Mesenchymal stem cell (in vitro differentiated cells and primary cell): ENCODE results near the gene KYNU.
"Not testable (repeated sequence)": the region's sequence is repeated elsewhere in the genome, so short reads cannot be mapped to it uniquely, and the experiment has no call there.

Experiments
- DNase-seq: peaks from one replicate; pipeline ENCODE4 v3.0.0-alpha.2; 2013
- H2AFZ ChIP-seq: one replicate; pipeline ENCODE4 v1.6.1; 2013; ENCODE audit warnings: low read depth, mild to moderate bottlenecking, control low read depth, inconsistent platforms, low read length, moderate library complexity
- H2AK5ac ChIP-seq: 2 replicates; pipeline ENCODE4 v1.6.1; 2013; ENCODE audit warnings: low read length, moderate library complexity, mild to moderate bottlenecking, inconsistent platforms; ENCODE audit not compliant: severe bottlenecking
- H2BK120ac ChIP-seq: one replicate; pipeline ENCODE4 v1.6.1; 2013; ENCODE audit warnings: low read depth, mild to moderate bottlenecking, inconsistent platforms, low read length, moderate library complexity
- H2BK12ac ChIP-seq, 2 experiments: one replicate each; pipeline ENCODE4 v1.6.1; 2013; ENCODE audit warnings: inconsistent platforms in 2 of 2, low read length in 2 of 2, mild to moderate bottlenecking in 2 of 2, moderate library complexity in 2 of 2, control low read depth in 1 of 2
- H2BK15ac ChIP-seq: one replicate; pipeline ENCODE4 v1.6.1; 2013; ENCODE audit warnings: mild to moderate bottlenecking, low read depth, inconsistent platforms; ENCODE audit not compliant: poor library complexity, severe bottlenecking
- H2BK5ac ChIP-seq: 2 replicates; pipeline ENCODE4 v1.6.1; 2013; ENCODE audit warnings: low read depth, mild to moderate bottlenecking, low read length, control low read depth, inconsistent platforms; ENCODE audit not compliant: poor library complexity, severe bottlenecking
- H3K14ac ChIP-seq, 2 experiments: one replicate each; pipeline ENCODE4 v1.6.1; 2013; ENCODE audit warnings: inconsistent platforms in 2 of 2, low read length in 2 of 2, control low read depth in 1 of 2, mild to moderate bottlenecking in 1 of 2, moderate library complexity in 1 of 2
- H3K18ac ChIP-seq, 2 experiments: one replicate each; pipeline ENCODE4 v1.6.1; 2013; ENCODE audit warnings: inconsistent platforms in 2 of 2, low read length in 2 of 2, control low read depth in 1 of 2, low read depth in 1 of 2, mild to moderate bottlenecking in 1 of 2
- H3K23ac ChIP-seq, 2 experiments: one replicate each; pipeline ENCODE4 v1.6.1; 2013; ENCODE audit warnings: inconsistent platforms in 2 of 2, low read length in 2 of 2, mild to moderate bottlenecking in 2 of 2, moderate library complexity in 2 of 2, control low read depth in 1 of 2
- H3K27ac ChIP-seq: 2 replicates; pipeline ENCODE4 v1.5.1; 2013; ENCODE audit warnings: mild to moderate bottlenecking, moderate library complexity, low read length, control low read depth, inconsistent platforms; ENCODE audit not compliant: poor library complexity, severe bottlenecking
- H3K27me3 ChIP-seq, 2 experiments: 2 replicates each; pipeline versions ENCODE4 v1.6.1 to v1.7.0; 2013; ENCODE audit warnings: low read length in 2 of 2, mild to moderate bottlenecking in 2 of 2, moderate library complexity in 2 of 2, control low read depth in 1 of 2, inconsistent platforms in 1 of 2; ENCODE audit not compliant: control insufficient read depth in 1 of 2, insufficient read depth in 1 of 2
- H3K36me3 ChIP-seq, 2 experiments: 2 replicates each; pipeline versions ENCODE4 v1.6.1 to v1.7.0; 2013; ENCODE audit warnings: low read length in 2 of 2, control low read depth in 1 of 2, inconsistent platforms in 1 of 2, low read depth in 1 of 2, mild to moderate bottlenecking in 1 of 2; ENCODE audit not compliant: insufficient read depth in 2 of 2, control insufficient read depth in 1 of 2
- H3K4ac ChIP-seq, 2 experiments: one replicate each; pipeline ENCODE4 v1.6.1; 2013; ENCODE audit warnings: inconsistent platforms in 2 of 2, low read length in 2 of 2, mild to moderate bottlenecking in 2 of 2, moderate library complexity in 2 of 2, control low read depth in 1 of 2, low read depth in 1 of 2
- H3K4me1 ChIP-seq: 2 replicates; pipeline ENCODE4 v1.6.1; 2013; ENCODE audit warnings: low read depth, low read length, control low read depth; ENCODE audit not compliant: control insufficient read depth, insufficient read depth
- H3K4me2 ChIP-seq: 2 replicates; pipeline ENCODE4 v1.6.1; 2013; ENCODE audit warnings: low read length, mild to moderate bottlenecking, inconsistent platforms; ENCODE audit not compliant: poor library complexity, severe bottlenecking
- H3K4me3 ChIP-seq, 2 experiments: 2 replicates each; pipeline versions ENCODE4 v1.5.1 to v1.7.0; 2013; ENCODE audit warnings: low read length in 2 of 2, mild to moderate bottlenecking in 2 of 2, control low read depth in 1 of 2, low read depth in 1 of 2; ENCODE audit not compliant: insufficient read depth in 1 of 2
- H3K79me1 ChIP-seq: replicated peaks from 2 replicates; pipeline ENCODE4 v1.6.1; 2013; ENCODE audit warnings: mild to moderate bottlenecking, control low read depth, low read length, inconsistent platforms; ENCODE audit not compliant: poor library complexity, severe bottlenecking
- H3K9ac ChIP-seq: 2 replicates; pipeline ENCODE4 v1.7.0; 2013; ENCODE audit warnings: mild to moderate bottlenecking, low read length, moderate library complexity
- H3K9me3 ChIP-seq: 2 replicates; pipeline ENCODE4 v1.7.0; 2013; ENCODE audit warnings: mild to moderate bottlenecking, low read length; ENCODE audit not compliant: control insufficient read depth
- H4K8ac ChIP-seq: one replicate; pipeline ENCODE4 v1.6.1; 2013; ENCODE audit warnings: inconsistent platforms, mild to moderate bottlenecking, low read length, moderate library complexity
- H4K91ac ChIP-seq: one replicate; pipeline ENCODE4 v1.6.1; 2013; ENCODE audit warnings: mild to moderate bottlenecking, low read length, inconsistent platforms
- WGBS: methylation state at CpG from one replicate; pipeline ENCODE4 v1.1.7; 2013; ENCODE audit warnings: mixed read lengths; 5-methylcytosine and 5-hydroxymethylcytosine counted together

KYNU gene

DNA sequence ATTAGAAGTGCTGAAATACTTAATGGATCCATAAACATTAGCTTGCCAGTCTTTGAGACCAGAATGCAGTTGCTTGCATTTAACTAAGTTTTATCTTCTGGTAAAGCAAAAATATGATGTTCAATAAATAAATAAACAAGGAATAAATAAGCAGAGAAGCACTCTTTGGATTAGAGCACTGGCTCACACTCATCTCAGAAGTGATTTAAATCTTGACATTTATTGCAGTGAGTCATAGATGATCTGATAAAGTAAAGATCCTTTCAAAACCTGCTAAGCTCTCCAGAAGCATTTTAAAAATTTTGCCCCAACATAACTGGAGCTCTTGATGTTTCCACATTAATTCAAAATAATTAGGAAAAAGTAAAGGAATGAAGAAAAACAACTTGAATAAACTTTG lies 66.8 kb downstream of the KYNU start:
- H2BK120ac ChIP-seq, result no peak overlapping the region
- no peak overlapping the region for H3K9ac ChIP-seq
- no peak overlapping the region for H3K18ac ChIP-seq
- H4K8ac ChIP-seq, result no peak overlapping the region
- H3K23ac ChIP-seq, result no peak overlapping the region
- H3K14ac ChIP-seq, result no peak overlapping the region
- H3K4me1 ChIP-seq, result no peaks in the 10 kb centered on the region
- H4K91ac ChIP-seq, result no peak overlapping the region
- no peak overlapping the region for H2BK12ac ChIP-seq
- H2BK15ac ChIP-seq, result no peak overlapping the region
- no peaks in the 10 kb centered on the region for H3K79me1 ChIP-seq
- peak; percentile 71 for DNase-seq
- no peak overlapping the region for H2AFZ ChIP-seq
- H3K4me3 ChIP-seq, result no peak overlapping the region
- H2BK5ac ChIP-seq, result no peak overlapping the region
- H3K4ac ChIP-seq, result no peak overlapping the region
- H3K9me3 ChIP-seq, result no peaks in the 10 kb centered on the region
- no peak overlapping the region for H3K27ac ChIP-seq
- no peak overlapping the region for H3K4me2 ChIP-seq
- no peak overlapping the region for H2AK5ac ChIP-seq
- no peaks in the 10 kb centered on the region for H3K36me3 ChIP-seq
- no peaks in the 10 kb centered on the region for H3K27me3 ChIP-seq

DNA sequence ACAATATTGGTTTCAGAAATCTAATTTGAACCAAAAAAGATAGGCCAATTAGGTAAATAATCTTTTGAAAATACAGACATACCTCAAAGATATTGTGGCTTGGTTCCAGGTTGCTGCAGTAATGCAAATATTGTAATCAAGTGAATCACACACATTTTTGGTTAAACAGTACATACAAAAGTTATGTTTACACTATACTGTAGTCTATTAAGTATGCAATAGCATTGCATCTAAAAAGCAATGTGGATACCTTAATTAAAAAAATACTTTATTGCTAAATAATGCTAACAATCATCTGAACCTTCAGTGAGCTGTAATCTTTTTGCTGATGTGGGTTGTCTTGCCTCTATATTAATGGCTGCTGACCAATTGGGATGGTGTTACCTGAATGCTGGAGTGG lies 67.3 kb downstream of the KYNU start:
- no peak overlapping the region for H2AFZ ChIP-seq
- H3K79me1 ChIP-seq, result no peaks in the 10 kb centered on the region
- H4K91ac ChIP-seq, result no peak overlapping the region
- H3K4me3 ChIP-seq, result no peak overlapping the region
- H3K4ac ChIP-seq, result no peak overlapping the region
- H3K36me3 ChIP-seq, result no peaks in the 10 kb centered on the region
- H2BK120ac ChIP-seq, result no peak overlapping the region
- H3K27me3 ChIP-seq, result no peaks in the 10 kb centered on the region
- no peak overlapping the region for H3K4me2 ChIP-seq
- H3K9me3 ChIP-seq, result no peaks in the 10 kb centered on the region
- no peak overlapping the region for H2BK12ac ChIP-seq
- DNase-seq, result no peak
- H3K18ac ChIP-seq, result no peak overlapping the region
- no peak overlapping the region for H4K8ac ChIP-seq
- no peak overlapping the region for H3K27ac ChIP-seq
- H2AK5ac ChIP-seq, result no peak overlapping the region
- no peak overlapping the region for H3K9ac ChIP-seq
- no peak overlapping the region for H3K14ac ChIP-seq
- no peaks in the 10 kb centered on the region for H3K4me1 ChIP-seq
- no peak overlapping the region for H3K23ac ChIP-seq
- H2BK5ac ChIP-seq, result no peak overlapping the region
- no peak overlapping the region for H2BK15ac ChIP-seq

DNA sequence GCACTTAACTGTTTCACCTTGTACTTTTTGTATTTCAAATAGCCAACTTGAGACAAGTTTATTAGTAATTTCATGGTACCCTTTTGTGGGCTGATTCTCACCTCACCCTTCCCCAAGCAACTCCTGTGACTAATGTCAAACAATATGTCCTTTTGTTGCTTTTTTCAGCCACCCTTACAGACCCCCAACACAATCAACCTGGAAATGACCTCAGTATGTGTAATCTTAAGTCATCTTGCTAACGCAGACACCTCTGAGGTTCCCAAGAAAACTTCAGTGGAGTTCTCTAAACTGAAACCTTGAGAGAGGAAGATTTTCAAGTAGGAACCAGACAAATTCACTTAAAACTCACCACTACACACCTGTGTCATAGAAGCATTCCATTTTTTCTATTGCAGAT lies 69.5 kb downstream of the KYNU start:
- Histone ChIP-seq H3K18ac (no peak overlapping the region), H2AFZ (no peak overlapping the region), H3K14ac (no peak overlapping the region), H3K9ac (no peak overlapping the region), H3K4me3 (no peak overlapping the region), H4K91ac (no peak overlapping the region), H2BK120ac (no peak overlapping the region), H3K4me2 (no peak overlapping the region), H3K4me1 (no peaks in the 10 kb centered on the region), H2BK12ac (no peak overlapping the region), H3K36me3 (no peaks in the 10 kb centered on the region), H3K79me1 (no peaks in the 10 kb centered on the region), H2BK5ac (no peak overlapping the region), H3K27ac (no peak overlapping the region), H3K27me3 (no peaks in the 10 kb centered on the region), H2AK5ac (no peak overlapping the region), H3K4ac (no peak overlapping the region), H4K8ac (no peak overlapping the region), H2BK15ac (no peak overlapping the region), H3K9me3 (no peaks in the 10 kb centered on the region), H3K23ac (no peak overlapping the region)
- 17% methylated on average over 1 of the region's 1 CpG for WGBS
- DNase-seq, result no peak

DNA sequence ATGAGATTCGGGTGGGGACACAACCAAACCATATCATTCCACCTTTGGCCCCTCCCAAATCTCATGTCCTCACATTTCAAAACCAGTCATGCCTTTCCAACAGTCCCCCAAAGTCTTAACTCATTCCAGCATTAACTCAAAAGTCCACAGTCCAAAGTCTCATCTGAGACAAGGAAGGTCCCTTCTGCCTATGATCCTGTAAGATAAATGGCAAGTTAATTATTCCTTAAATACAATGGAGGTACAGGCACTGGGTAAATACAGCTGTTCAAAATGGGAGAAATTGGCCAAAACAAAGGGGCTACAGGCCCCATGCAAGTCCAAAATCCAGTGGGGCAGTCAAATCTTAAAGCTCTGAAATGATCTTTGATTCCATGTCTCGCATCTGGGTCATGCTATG lies 71.3 kb downstream of the KYNU start:
- WGBS, result 90% methylated on average over 2 of the region's 2 CpGs
- not testable (repeated sequence) for H2BK120ac ChIP-seq, H3K4me3 ChIP-seq, H3K79me1 ChIP-seq, H3K27me3 ChIP-seq, H3K4ac ChIP-seq, H3K23ac ChIP-seq, H3K9me3 ChIP-seq, H3K4me2 ChIP-seq, H3K27ac ChIP-seq, H3K9ac ChIP-seq, H4K91ac ChIP-seq, H3K14ac ChIP-seq, H3K36me3 ChIP-seq, H2AK5ac ChIP-seq, H2BK5ac ChIP-seq, DNase-seq, H3K4me1 ChIP-seq, H2BK15ac ChIP-seq, H4K8ac ChIP-seq, H2AFZ ChIP-seq, H2BK12ac ChIP-seq, H3K18ac ChIP-seq
